GM19468 (cell line): ENCODE measurements around the gene B9D1.

Source experiments
- ATAC-seq: cut with Tn5 transposase; IDR thresholded peaks from one replicate; pipeline ENCODE4 v1.9.1; 2021; ENCODE audit warnings: mild to moderate bottlenecking, moderate library complexity, moderate number of reproducible peaks; ENCODE audit not compliant: unreplicated experiment; ENCODE audit errors: extremely low read depth

The B9D1 gene

GRCh38 chr17:19390951-19391350 is 28.4 kb upstream of the B9D1 start:
- ATAC-seq = no peak

GRCh38 chr17:19388791-19389785 is 26.6 kb upstream of the B9D1 start:
- no peak for ATAC-seq

GRCh38 chr17:19387921-19388521 is 25.5 kb upstream of the B9D1 start:
- ATAC-seq = no peak

- ATAC-seq = no peak
These were observed 24.7 kb upstream of the B9D1 start, which contains the start of gene MFAP4 for GRCh38 chr17:19386974-19387920. TSS of gene MFAP4 (minus strand) at chr17:19387190. CDS start at chr17:19387155, 35 bp downstream.

- ATAC-seq = no peak
These were observed 23.8 kb upstream of the B9D1 start for GRCh38 chr17:19386051-19386929.

- no peak for ATAC-seq
These were observed 23.0 kb upstream of the B9D1 start for GRCh38 chr17:19385521-19385983.

- ATAC-seq = no peak
These were observed 22.3 kb upstream of the B9D1 start for GRCh38 chr17:19384723-19385391.

- ATAC-seq = no peak
These were observed 21.4 kb upstream of the B9D1 start for GRCh38 chr17:19383681-19384470.

- no peak for ATAC-seq
These were observed 20.3 kb upstream of the B9D1 start for GRCh38 chr17:19382531-19383444.

- ATAC-seq = no peak
These were observed 19.4 kb upstream of the B9D1 start for GRCh38 chr17:19381741-19382444.

- ATAC-seq = no peak
These were observed 18.8 kb upstream of the B9D1 start for GRCh38 chr17:19381361-19381740.

- no peak for ATAC-seq
These were observed 18.2 kb upstream of the B9D1 start for GRCh38 chr17:19380481-19381301.

- ATAC-seq = no peak
These were observed 17.0 kb upstream of the B9D1 start for GRCh38 chr17:19379361-19380065.

- no peak for ATAC-seq
These were observed 16.2 kb upstream of the B9D1 start, which contains the start of gene MAPK7 for GRCh38 chr17:19378416-19379360. TSS of gene MAPK7 (plus strand) at chr17:19378498. CDS start at chr17:19378901, 403 bp downstream.
